Activated T-cell treated with anti-CD3 and anti-CD28 coated beads, Interleukin-2, amount 50 U/mL, for 4 hours (primary cell): ENCODE measurements around the gene MGAT3. TPM values are rescaled to one million over a fixed set of nuclear protein-coding genes. Genes with fewer than 3 reads are reported as not detected.
A peak's percentile ranks its signal among the peaks of the same experiment; 100 is the strongest.
"Not testable (repeated sequence)": the region's sequence is repeated elsewhere in the genome, so short reads cannot be mapped to it uniquely, and the experiment has no call there.

Experiments
- ATAC-seq, 2 donors: fragments of 200-7000 bp; cut with Tn5 transposase; one replicate each; pipeline ENCODE4 v1.10.0; 2021
- DNase-seq: peaks from one replicate; pipeline ENCODE4 v3.0.0-alpha.2; 2020
- H3K27me3 Mint-ChIP-seq: one replicate; pipeline ENCODE4 v1.8.0; 2021; ENCODE audit warnings: low read depth, mixed read lengths
- H3K36me3 Mint-ChIP-seq: one replicate; pipeline ENCODE4 v1.8.0; 2022; ENCODE audit warnings: mixed read lengths; ENCODE audit not compliant: insufficient read depth
- H3K4me1 Mint-ChIP-seq: one replicate; pipeline ENCODE4 v1.8.0; 2021; ENCODE audit warnings: low read depth, mixed read lengths
- H3K4me3 Mint-ChIP-seq: one replicate; pipeline ENCODE4 v1.8.0; 2021; ENCODE audit warnings: mild to moderate bottlenecking, moderate library complexity, mixed read lengths
- H3K9me3 Mint-ChIP-seq: one replicate; pipeline ENCODE4 v1.8.0; 2021; ENCODE audit warnings: mixed read lengths
- total RNA-seq, 3 donors: library from RNA; stranded (reverse); gene quantifications; one replicate each; pipeline ENCODE4 v1.2.1, GENCODE V29; 2021

Gene MGAT3, protein sequence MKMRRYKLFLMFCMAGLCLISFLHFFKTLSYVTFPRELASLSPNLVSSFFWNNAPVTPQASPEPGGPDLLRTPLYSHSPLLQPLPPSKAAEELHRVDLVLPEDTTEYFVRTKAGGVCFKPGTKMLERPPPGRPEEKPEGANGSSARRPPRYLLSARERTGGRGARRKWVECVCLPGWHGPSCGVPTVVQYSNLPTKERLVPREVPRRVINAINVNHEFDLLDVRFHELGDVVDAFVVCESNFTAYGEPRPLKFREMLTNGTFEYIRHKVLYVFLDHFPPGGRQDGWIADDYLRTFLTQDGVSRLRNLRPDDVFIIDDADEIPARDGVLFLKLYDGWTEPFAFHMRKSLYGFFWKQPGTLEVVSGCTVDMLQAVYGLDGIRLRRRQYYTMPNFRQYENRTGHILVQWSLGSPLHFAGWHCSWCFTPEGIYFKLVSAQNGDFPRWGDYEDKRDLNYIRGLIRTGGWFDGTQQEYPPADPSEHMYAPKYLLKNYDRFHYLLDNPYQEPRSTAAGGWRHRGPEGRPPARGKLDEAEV
- total RNA-seq, result under 1 TPM; 0.30 to 0.90 (median 0.40) TPM

DNA sequence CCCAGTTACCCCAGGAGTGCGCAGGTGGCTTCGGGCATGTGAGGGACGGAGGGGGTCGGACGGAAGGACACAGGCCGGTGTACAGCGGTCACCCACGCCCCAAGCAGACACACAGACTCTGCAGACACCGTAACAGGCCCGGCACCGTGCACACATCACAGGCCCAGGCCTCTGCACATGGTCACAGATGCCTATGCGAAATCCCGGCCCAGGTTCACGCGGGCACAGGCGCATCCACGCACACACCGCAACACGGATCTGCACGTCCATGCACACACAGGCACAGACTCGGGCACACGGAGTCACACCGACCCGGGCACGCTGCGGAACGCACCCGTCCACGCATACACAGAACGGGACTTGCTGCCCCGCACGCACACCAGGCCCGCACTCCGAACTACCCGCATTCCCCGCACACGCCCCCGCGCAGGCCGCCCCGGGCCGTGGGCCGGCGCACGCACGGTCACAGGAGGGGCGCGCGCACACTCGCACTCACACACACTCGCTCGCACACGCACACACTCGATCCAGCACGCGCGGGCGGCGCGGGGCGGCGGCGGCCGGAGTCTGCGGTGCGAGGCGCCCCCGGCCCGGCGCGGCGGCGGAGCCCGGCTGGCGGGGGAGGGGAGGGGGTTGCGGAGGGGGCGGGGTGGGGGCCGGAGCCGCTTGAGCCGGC, at the start of gene MGAT3:
MGAT3 (plus strand) TSS at position 491 of the 676 bp plus-strand sequence. CDS start 30,336 bp downstream, outside the sequence.
- ATAC-seq, result peak in 1 of 2 donors; percentile 11
- H3K9me3 Mint-ChIP-seq, result no peaks in the 10 kb centered on the region
- H3K4me3 Mint-ChIP-seq, result peak within 1 kb of the TSS; percentile 59
- peaks cover 46% of the 10 kb centered on the region for H3K27me3 Mint-ChIP-seq
- peaks cover 17% of the 10 kb centered on the region for H3K4me1 Mint-ChIP-seq
- DNase-seq, result no peak
- H3K36me3 Mint-ChIP-seq, result no peaks in the 10 kb centered on the region

DNA sequence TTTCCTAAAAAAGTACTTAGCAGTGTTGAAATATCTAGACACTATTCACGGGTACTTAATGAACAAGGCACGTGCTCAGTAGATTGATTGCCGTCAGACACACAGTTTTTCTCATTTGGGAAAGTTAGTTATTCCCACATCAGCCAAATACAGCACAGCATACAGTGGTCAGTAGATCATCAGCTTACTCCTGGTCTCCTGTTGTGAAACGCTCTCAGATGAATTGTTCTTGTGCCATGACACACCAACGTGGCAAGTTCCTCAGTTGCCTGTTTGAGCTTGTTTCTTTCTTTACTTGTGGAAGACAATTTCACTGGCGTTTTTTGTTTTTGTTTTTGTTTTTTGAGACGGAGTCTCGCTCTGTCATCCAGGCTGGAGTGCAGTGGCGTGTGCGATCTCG, 48.6 kb upstream of the MGAT3 start:
- DNase-seq (no peak), ATAC-seq (no peak)
- H3K9me3 Mint-ChIP-seq, result no peaks in the 10 kb centered on the region
- H3K27me3 Mint-ChIP-seq, result no peaks in the 10 kb centered on the region
- no peak overlapping the region for H3K4me3 Mint-ChIP-seq
- H3K4me1 Mint-ChIP-seq, result peaks cover 58% of the 10 kb centered on the region
- H3K36me3 Mint-ChIP-seq, result peaks cover 14% of the 10 kb centered on the region

DNA sequence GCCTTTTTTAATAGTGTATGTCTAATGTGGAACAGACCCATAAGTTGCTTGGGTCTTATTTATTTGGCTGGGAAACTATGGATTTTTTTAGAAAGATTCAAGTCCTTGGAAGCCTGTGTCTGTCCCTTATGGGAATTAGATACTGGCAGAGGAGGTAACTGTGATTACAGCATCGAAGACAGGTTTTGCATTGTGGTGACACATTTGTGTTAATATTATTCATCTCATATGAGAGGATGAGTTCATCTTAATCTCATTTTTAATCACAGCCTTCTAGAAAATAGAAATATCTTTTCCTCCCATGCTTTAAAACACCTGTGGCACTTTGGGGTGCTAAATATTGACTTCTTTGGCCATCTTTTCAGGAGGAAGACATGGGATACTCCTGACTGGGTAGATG, 48.0 kb upstream of the MGAT3 start:
- H3K36me3 Mint-ChIP-seq, result peaks cover 10% of the 10 kb centered on the region
- H3K4me3 Mint-ChIP-seq, result no peak overlapping the region
- DNase-seq (no peak), ATAC-seq (peak in 1 of 2 donors; percentile 22)
- no peaks in the 10 kb centered on the region for H3K9me3 Mint-ChIP-seq
- H3K27me3 Mint-ChIP-seq, result no peaks in the 10 kb centered on the region
- H3K4me1 Mint-ChIP-seq, result peaks cover 60% of the 10 kb centered on the region

DNA sequence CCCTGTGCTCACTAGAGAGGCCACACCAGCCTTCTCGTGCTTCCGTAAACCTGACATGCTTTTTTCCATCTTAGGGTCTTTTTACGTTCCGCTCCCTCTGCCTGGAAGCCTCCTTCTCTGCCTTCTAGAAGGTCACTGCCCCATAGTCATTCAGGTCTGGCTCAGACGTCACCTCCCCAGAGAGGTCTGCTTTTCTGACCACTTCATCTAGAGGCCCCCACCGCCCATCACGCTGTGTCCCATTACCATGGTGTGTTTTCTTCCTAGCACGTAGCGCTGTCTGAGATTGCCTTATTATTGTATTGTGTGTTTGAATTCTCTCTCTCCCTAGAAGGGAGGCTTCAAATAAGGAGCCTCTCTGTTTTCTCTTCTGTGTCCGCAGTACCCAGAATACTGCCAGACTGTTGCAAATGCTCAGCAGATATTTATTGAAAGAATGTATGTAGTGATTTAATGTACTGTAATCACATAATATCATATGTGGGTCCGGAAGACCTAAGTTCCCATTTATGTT, 47.2 kb upstream of the MGAT3 start:
- no peak for DNase-seq
- no peak for ATAC-seq
- no peaks in the 10 kb centered on the region for H3K27me3 Mint-ChIP-seq
- H3K4me3 Mint-ChIP-seq, result no peak overlapping the region
- H3K9me3 Mint-ChIP-seq, result no peaks in the 10 kb centered on the region
- peaks cover 8% of the 10 kb centered on the region for H3K36me3 Mint-ChIP-seq
- peaks cover 66% of the 10 kb centered on the region for H3K4me1 Mint-ChIP-seq

DNA sequence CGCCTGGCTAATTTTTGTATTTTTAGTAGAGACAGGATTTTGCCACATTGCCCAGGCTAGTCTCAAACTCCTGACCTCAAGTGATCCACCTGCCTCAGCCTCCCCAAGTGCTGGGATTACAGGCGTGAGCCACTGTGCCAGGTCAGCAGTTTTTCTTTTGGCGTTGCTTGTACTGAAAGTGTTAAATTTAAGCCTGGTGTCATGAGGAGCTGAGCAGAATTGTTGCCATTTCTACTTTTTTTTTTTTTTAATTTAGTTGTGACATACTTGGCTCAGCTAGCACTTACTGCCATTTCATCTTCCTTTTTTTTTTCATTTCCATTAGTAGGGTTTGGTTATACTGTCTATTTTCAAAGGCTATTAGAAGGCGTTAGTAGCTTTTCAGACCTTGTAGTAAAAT, 46.5 kb upstream of the MGAT3 start:
- Mint-ChIP-seq H3K36me3 (peaks cover 10% of the 10 kb centered on the region), H3K4me3 (no peak overlapping the region)

DNA sequence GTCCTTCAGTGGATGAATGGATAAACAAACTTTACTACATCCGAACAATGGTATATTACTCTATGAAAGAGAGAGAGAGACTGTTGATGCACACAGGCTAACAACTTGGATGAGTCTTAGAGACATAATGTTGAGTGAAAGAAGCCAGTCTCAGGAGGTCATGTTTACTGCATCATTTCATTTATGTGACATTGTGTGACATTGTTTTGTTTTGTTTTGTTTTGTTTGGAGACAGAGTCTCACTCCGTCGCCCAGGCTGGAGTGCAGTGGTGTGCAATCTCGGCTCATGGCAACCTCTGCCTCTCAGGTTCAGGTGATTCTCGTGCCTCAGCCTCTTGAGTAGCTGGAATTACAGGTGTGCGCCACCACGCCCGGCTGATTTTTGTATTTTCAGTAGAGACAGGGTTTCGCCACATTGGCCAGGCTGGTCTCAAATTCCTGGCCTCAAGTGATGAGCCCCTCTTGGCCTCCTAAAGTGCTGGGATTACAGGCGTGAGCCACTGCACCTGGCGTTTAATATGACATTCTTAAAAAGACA, 44.9 kb upstream of the MGAT3 start:
- not testable (repeated sequence) for H3K27me3 Mint-ChIP-seq, H3K36me3 Mint-ChIP-seq, ATAC-seq, DNase-seq, H3K4me3 Mint-ChIP-seq, H3K9me3 Mint-ChIP-seq
- peaks cover 65% of the 10 kb centered on the region for H3K4me1 Mint-ChIP-seq

More for the DNA sequence above, 46.5 kb upstream of the MGAT3 start:
- no peaks in the 10 kb centered on the region for H3K27me3 Mint-ChIP-seq
- H3K4me1 Mint-ChIP-seq, result peaks cover 68% of the 10 kb centered on the region
- H3K9me3 Mint-ChIP-seq, result no peaks in the 10 kb centered on the region
- DNase-seq (no peak), ATAC-seq (no peak)

DNA sequence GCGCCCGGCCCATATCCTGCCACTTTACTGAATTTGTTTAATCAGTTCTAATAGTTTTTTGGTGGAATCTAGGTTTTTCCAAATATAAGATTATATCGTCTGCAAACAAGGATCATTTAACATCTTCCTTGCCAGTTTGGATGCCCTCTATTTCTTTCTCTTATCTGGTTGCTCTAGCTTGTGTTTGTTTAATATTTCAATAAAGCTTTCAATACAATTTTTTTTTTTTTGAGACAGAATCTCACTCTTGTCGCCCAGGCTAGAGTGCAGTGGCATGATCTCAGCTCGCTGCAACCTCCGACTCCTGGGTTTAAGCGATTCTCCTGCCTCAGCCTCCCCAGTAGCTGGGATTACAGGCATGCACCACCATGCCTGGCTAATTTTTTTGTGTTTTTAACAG, 43.6 kb upstream of the MGAT3 start:
- peaks cover 60% of the 10 kb centered on the region for H3K4me1 Mint-ChIP-seq

DNA sequence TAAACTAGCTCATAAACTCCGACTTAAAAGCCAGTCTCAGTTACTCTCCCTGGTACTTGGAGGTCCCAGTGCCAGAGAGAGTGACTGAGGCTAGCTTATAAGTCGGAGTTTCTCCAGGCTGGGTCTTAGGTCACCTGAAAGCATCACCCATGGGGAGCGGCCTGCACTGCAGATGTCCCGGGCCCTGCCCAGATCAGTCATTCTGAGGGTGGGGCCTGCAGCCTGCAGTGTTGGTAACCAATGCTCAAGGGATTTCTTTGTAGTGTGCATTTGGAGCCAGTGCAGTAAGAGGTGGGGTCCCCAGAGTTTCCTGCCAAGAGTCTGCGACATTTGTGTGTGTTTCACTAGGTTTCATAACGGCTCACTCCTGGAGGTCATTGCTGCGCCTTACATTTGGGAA, 42.4 kb upstream of the MGAT3 start:
- Mint-ChIP-seq H3K4me3 (no peak overlapping the region), H3K4me1 (peaks cover 52% of the 10 kb centered on the region)
- ATAC-seq, result no peak

More for the DNA sequence above, 43.6 kb upstream of the MGAT3 start:
- DNase-seq, H3K9me3 Mint-ChIP-seq, H3K4me3 Mint-ChIP-seq, ATAC-seq, H3K27me3 Mint-ChIP-seq: not testable (repeated sequence)
- H3K36me3 Mint-ChIP-seq, result peaks cover 10% of the 10 kb centered on the region

DNA sequence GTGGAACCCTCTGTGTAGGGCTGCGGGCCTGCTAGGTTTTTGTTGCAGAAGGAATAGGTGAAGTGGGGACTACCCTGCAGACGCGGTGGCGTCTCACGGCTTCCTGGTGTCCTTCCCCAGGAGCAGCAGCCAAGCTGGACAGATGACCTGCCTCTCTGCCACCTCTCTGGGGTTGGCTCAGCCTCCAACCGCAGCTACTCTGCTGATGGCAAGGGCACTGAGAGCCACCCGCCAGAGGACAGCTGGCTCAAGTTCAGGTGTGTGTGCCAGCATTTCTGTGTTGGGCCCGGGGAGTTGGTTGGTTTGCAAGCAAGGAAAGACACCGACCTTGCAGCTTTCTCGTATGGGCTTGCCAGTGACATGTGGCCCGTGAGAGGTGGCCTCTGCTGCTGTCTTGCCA, 41.9 kb upstream of the MGAT3 start:
- Mint-ChIP-seq H3K36me3 (peaks cover 23% of the 10 kb centered on the region), H3K9me3 (no peaks in the 10 kb centered on the region), H3K4me1 (peaks cover 47% of the 10 kb centered on the region), H3K27me3 (no peaks in the 10 kb centered on the region), H3K4me3 (no peak overlapping the region)
- ATAC-seq, result no peak
- DNase-seq, result no peak

More for the DNA sequence above, 42.4 kb upstream of the MGAT3 start:
- no peak for DNase-seq
- Mint-ChIP-seq H3K36me3 (peaks cover 22% of the 10 kb centered on the region), H3K27me3 (no peaks in the 10 kb centered on the region), H3K9me3 (no peaks in the 10 kb centered on the region)

DNA sequence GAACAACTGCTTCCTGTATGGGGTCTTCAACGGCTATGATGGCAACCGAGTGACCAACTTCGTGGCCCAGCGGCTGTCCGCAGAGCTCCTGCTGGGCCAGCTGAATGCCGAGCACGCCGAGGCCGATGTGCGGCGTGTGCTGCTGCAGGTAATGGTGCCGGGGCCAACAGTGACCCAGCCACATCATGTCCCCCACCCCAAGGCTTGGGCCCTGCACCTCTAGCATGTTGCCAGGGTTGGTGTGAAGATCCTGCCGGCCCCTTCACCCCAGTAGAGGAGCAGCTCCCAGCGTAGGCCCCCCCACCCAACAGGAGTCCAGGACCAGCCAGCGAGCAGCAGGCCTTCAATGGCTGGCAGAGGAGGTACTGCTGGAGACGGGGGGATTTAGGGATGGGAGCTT, 41.3 kb upstream of the MGAT3 start:
- peaks cover 26% of the 10 kb centered on the region for H3K36me3 Mint-ChIP-seq
- ATAC-seq (no peak), DNase-seq (no peak)
- H3K27me3 Mint-ChIP-seq, result no peaks in the 10 kb centered on the region
- H3K4me1 Mint-ChIP-seq, result peaks cover 45% of the 10 kb centered on the region
- no peaks in the 10 kb centered on the region for H3K9me3 Mint-ChIP-seq
- H3K4me3 Mint-ChIP-seq, result no peak overlapping the region

DNA sequence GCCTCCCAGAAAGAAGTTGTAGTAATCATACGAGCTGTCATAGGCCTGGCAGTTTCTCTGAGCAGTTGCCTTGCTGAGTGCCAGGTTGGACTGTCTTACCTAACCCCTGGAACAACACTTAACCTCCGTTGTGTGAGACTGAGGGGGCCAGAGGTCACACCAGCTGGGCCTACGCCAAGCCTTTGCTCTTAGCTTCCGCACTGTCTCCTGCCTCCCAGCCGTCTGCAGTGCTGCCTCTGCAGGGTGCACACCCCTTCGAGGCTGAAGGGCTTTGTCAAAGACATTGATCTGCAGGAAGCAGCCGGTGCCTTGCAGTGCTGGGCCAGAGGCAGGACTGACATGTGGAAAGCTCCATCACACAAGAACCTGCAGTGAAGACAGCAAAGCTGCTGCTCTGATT, 40.5 kb upstream of the MGAT3 start:
- peaks cover 37% of the 10 kb centered on the region for H3K4me1 Mint-ChIP-seq
- no peak overlapping the region for H3K4me3 Mint-ChIP-seq
- H3K27me3 Mint-ChIP-seq, result no peaks in the 10 kb centered on the region
- no peak for DNase-seq
- no peak for ATAC-seq
- no peaks in the 10 kb centered on the region for H3K9me3 Mint-ChIP-seq
- peaks cover 33% of the 10 kb centered on the region for H3K36me3 Mint-ChIP-seq

DNA sequence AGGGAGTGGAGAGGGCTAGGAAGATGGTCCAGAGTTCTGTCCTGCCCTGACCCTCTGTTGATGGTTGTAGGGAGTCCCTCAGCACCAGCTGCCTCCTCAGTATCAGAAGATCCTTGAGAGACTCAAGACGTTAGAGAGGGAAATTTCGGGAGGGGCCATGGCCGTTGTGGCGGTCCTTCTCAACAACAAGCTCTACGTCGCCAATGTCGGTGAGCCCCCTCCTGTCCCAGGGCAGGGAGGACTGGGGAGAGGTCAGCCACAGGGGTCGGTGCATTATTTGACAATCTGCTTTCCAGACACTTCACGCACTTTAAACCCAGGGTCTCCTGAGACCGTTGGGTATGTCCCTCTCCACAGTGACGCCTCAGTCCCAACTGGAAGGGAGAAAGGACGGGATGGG, 39.2 kb upstream of the MGAT3 start:
- ATAC-seq, result no peak
- H3K4me1 Mint-ChIP-seq, result peaks cover 26% of the 10 kb centered on the region
- H3K36me3 Mint-ChIP-seq, result peaks cover 38% of the 10 kb centered on the region
- no peak overlapping the region for H3K4me3 Mint-ChIP-seq
- no peaks in the 10 kb centered on the region for H3K27me3 Mint-ChIP-seq
- H3K9me3 Mint-ChIP-seq, result no peaks in the 10 kb centered on the region
- no peak for DNase-seq

DNA sequence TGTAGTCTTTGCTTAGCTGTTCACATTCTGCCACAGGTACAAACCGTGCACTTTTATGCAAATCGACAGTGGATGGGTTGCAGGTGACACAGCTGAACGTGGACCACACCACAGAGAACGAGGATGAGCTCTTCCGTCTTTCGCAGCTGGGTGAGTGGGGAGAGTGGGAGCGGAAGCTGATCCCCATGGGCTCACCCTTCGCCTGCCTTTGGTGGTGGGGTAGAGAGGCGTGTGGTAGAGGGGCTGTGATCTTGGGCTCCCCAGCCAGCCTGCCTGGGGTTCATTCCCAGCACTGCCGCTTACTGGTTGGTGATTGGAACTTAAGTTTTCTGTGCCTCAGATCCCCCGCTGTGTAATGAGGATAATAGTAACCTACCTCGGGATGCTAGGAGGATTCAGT, 38.1 kb upstream of the MGAT3 start:
- H3K9me3 Mint-ChIP-seq, result no peaks in the 10 kb centered on the region
- peaks cover 38% of the 10 kb centered on the region for H3K36me3 Mint-ChIP-seq
- H3K4me3 Mint-ChIP-seq, result no peak overlapping the region
- no peaks in the 10 kb centered on the region for H3K27me3 Mint-ChIP-seq
- ATAC-seq (no peak), DNase-seq (no peak)
- peaks cover 19% of the 10 kb centered on the region for H3K4me1 Mint-ChIP-seq

DNA sequence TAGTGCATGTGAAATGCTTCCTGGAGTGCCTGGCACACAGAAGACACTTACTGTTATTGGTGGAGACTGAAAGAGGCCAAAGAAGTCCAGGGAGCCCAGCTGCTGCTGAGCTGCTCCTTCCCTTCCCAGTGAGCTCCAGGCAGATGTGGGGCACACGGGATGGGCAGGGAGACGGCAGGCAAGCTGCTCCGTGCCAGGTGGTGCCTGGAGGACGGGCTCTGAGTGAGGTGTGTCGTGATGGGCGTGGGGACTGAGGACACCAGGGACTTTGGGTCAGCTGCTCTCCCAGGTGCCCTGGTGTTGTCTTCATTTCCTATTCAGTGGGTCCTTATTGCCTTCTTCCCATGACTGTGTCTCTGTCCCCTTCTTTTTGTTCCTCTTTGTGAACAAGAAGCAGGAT, 37.7 kb upstream of the MGAT3 start:
- ATAC-seq (no peak), DNase-seq (no peak)
- H3K36me3 Mint-ChIP-seq, result peaks cover 41% of the 10 kb centered on the region
- peaks cover 15% of the 10 kb centered on the region for H3K4me1 Mint-ChIP-seq
- H3K27me3 Mint-ChIP-seq, result no peaks in the 10 kb centered on the region
- H3K4me3 Mint-ChIP-seq, result no peak overlapping the region
- no peaks in the 10 kb centered on the region for H3K9me3 Mint-ChIP-seq
